Effector memory CD4-positive, alpha-beta T cell (primary cell): ENCODE data around the gene POLD1.

Experiments used
- DNase-seq, 3 donors: peaks; one replicate each; pipeline ENCODE4 v3.0.0-alpha.2; 2020
- H3K27ac ChIP-seq: 2 replicates; pipeline ENCODE4 v1.7.0; 2013; ENCODE audit warnings: mild to moderate bottlenecking, low read length, moderate library complexity; ENCODE audit not compliant: insufficient read depth, poor library complexity, severe bottlenecking
- H3K27me3 ChIP-seq: replicated peaks from 2 replicates; pipeline ENCODE4 v1.7.0; 2013; ENCODE audit warnings: mild to moderate bottlenecking, low read length; ENCODE audit not compliant: insufficient read depth, control insufficient read depth, poor library complexity, severe bottlenecking
- H3K36me3 ChIP-seq: 2 replicates; pipeline ENCODE4 v1.7.0; 2013; ENCODE audit warnings: mild to moderate bottlenecking, low read length, moderate library complexity; ENCODE audit not compliant: control insufficient read depth, insufficient read depth
- H3K4me1 ChIP-seq: 2 replicates; pipeline ENCODE4 v1.7.0; 2013; ENCODE audit warnings: low read length, mild to moderate bottlenecking; ENCODE audit not compliant: control insufficient read depth, insufficient read depth, poor library complexity, severe bottlenecking
- H3K4me3 ChIP-seq: 2 replicates; pipeline ENCODE4 v1.7.0; 2013; ENCODE audit warnings: low read length, low read depth, mild to moderate bottlenecking; ENCODE audit not compliant: insufficient read depth, poor library complexity, severe bottlenecking
- H3K9me3 ChIP-seq: 2 replicates; pipeline ENCODE4 v1.7.0; 2013; ENCODE audit warnings: mild to moderate bottlenecking, low read length, moderate library complexity; ENCODE audit not compliant: control insufficient read depth

Gene POLD1

GRCh38 chr19:50365434-50366306 is 18.5 kb upstream of the POLD1 start, which contains the start of gene NAPSA:
Gene NAPSA, minus strand, starts transcription at chr19:50365639. Its CDS starts 18 bp downstream, at chr19:50365621.
- H3K27ac ChIP-seq = no peak within 1 kb of the TSS
- H3K27me3 ChIP-seq = no peaks in the 10 kb centered on the region
- H3K9me3 ChIP-seq = no peaks in the 10 kb centered on the region
- DNase-seq = no peak
- H3K36me3 ChIP-seq = no peaks in the 10 kb centered on the region
- H3K4me1 ChIP-seq = peaks cover 10% of the 10 kb centered on the region
- H3K4me3 ChIP-seq = no peak within 1 kb of the TSS

- H3K27me3 ChIP-seq = no peaks in the 10 kb centered on the region
- no peaks in the 10 kb centered on the region for H3K9me3 ChIP-seq
- H3K36me3 ChIP-seq = no peaks in the 10 kb centered on the region
- peak overlapping the region; percentile 68 for H3K4me3 ChIP-seq
- H3K27ac ChIP-seq = peak overlapping the region; percentile 58
- peak; percentile 51 to 77 (median 55) for DNase-seq
- peaks cover 10% of the 10 kb centered on the region for H3K4me1 ChIP-seq
Measured at GRCh38 chr19:50368649-50369570, 15.2 kb upstream of the POLD1 start.

- Histone ChIP-seq H3K36me3 (no peaks in the 10 kb centered on the region), H3K4me3 (no peak overlapping the region), H3K27me3 (no peaks in the 10 kb centered on the region), H3K4me1 (peaks cover 8% of the 10 kb centered on the region), H3K27ac (no peak overlapping the region), H3K9me3 (no peaks in the 10 kb centered on the region)
- DNase-seq = no peak
Measured at GRCh38 chr19:50371914-50372475, 12.2 kb upstream of the POLD1 start.

GRCh38 chr19:50376166-50377050 is 7.7 kb upstream of the POLD1 start, which contains the start of gene NR1H2:
Gene NR1H2, plus strand, starts transcription at chr19:50376457. Its CDS starts 1,149 bp downstream, at chr19:50377606.
- no peaks in the 10 kb centered on the region for H3K27me3 ChIP-seq
- peak; percentile 89 to 92 (median 90) for DNase-seq

GRCh38 chr19:50377051-50377461 is 7.1 kb upstream of the POLD1 start:
- DNase-seq = peak; percentile 44 to 58 (median 55)
- H3K27ac ChIP-seq = peak overlapping the region; percentile 99
- no peaks in the 10 kb centered on the region for H3K4me1 ChIP-seq
- peaks cover 49% of the 10 kb centered on the region for H3K36me3 ChIP-seq
- H3K4me3 ChIP-seq = no peak overlapping the region
- H3K9me3 ChIP-seq = no peaks in the 10 kb centered on the region
- H3K27me3 ChIP-seq = no peaks in the 10 kb centered on the region

More at GRCh38 chr19:50376166-50377050, 7.7 kb upstream of the POLD1 start, which contains the start of gene NR1H2:
- H3K27ac ChIP-seq = peak within 1 kb of the TSS; percentile 99
- peaks cover 42% of the 10 kb centered on the region for H3K36me3 ChIP-seq
- H3K4me3 ChIP-seq = peak within 1 kb of the TSS; percentile 92
- H3K9me3 ChIP-seq = no peaks in the 10 kb centered on the region
- H3K4me1 ChIP-seq = no peaks in the 10 kb centered on the region

- Histone ChIP-seq H3K36me3 (peaks cover 53% of the 10 kb centered on the region), H3K4me3 (no peak overlapping the region)
- no peak for DNase-seq
Measured at GRCh38 chr19:50377517-50377916, 6.6 kb upstream of the POLD1 start.

GRCh38 chr19:50378169-50378862 is 5.8 kb upstream of the POLD1 start:
- Histone ChIP-seq H3K4me1 (no peaks in the 10 kb centered on the region), H3K27me3 (no peaks in the 10 kb centered on the region), H3K27ac (no peak overlapping the region), H3K36me3 (peaks cover 58% of the 10 kb centered on the region), H3K9me3 (no peaks in the 10 kb centered on the region), H3K4me3 (no peak overlapping the region)
- no peak for DNase-seq

More at GRCh38 chr19:50377517-50377916, 6.6 kb upstream of the POLD1 start:
- Histone ChIP-seq H3K27me3 (no peaks in the 10 kb centered on the region), H3K27ac (no peak overlapping the region), H3K9me3 (no peaks in the 10 kb centered on the region), H3K4me1 (no peaks in the 10 kb centered on the region)

GRCh38 chr19:50378863-50379236 is 5.3 kb upstream of the POLD1 start:
- Histone ChIP-seq H3K4me3 (no peak overlapping the region), H3K27me3 (no peaks in the 10 kb centered on the region), H3K27ac (no peak overlapping the region), H3K9me3 (no peaks in the 10 kb centered on the region), H3K36me3 (peaks cover 58% of the 10 kb centered on the region), H3K4me1 (no peaks in the 10 kb centered on the region)
- DNase-seq = no peak
